Eye (tissue), 1 donor: ENCODE results near the gene PHAF1.
"Not testable (repeated sequence)": the region's sequence is repeated elsewhere in the genome, so short reads cannot be mapped to it uniquely, and the experiment has no call there.

Source experiments
- DNase-seq: peaks from one replicate; pipeline ENCODE4 v3.0.0-alpha.2; 2015

Gene PHAF1

GRCh38 chr16:67105246-67105645 lies 4.5 kb upstream of the PHAF1 start:
- DNase-seq = no peak

GRCh38 chr16:67105881-67106280 lies 3.9 kb upstream of the PHAF1 start:
- DNase-seq = no peak

DNA sequence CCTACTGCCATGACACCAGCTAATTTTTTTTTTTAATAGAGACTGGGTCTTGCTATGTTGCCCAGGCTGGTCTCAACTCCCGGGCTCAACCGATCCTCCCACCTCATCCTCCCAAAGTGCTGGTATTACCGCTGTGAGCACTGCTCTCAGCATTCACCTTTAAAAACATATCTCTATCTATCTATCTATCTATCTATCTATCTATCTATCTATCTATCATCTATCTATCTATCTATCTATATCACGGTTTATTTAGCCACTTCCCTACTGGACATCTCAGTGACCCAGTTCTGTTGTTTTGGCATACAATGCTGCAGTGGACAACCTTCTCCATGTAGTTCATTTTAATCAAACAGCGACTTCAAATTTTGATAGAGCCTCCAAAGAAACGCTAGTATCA lies 1.3 kb upstream of the PHAF1 start:
- DNase-seq = no peak

- no peak for DNase-seq
Observed at GRCh38 chr16:67108931-67109406, 772 bp upstream of the PHAF1 start.

GRCh38 chr16:67111951-67112444 lies 2.3 kb downstream of the PHAF1 start:
- DNase-seq = no peak

DNA sequence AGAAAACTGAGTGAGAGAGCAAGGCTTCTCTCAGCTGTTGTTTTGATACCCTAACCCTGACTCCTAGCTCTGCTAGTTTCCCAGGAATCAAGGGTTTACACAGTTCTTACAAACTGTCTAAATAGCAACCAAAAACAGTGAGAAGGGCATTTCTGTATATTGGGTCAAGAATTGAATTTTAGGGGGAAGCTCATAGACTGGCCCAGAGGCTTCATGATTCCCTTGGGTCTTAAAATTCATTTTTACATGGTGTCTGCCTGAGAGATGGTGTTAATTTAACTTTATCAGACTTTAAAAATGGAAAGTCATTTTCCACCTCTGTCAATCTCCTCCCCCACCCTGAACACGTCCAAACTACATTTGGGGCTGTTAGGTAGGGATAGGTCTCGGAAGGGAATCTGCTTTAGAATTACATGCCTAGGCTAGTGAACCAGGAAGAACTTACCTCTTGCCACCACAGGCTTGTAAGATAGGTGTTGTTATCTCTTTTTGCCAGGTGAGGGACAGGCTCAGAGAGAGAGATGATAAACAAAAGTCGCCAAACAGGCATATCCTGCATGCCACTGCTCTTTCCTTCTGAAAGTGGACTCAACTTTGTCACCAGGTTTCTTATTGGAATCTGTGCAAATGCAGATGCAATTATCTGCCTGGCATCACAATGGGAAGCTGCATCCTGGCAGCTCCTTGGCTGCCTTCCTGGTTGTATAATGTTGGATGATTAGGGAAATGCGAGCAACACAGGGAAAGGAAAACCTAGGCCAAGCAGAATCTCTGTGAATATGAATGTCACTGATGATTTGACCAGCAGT lies 3.1 kb downstream of the PHAF1 start:
- DNase-seq = no peak

DNA sequence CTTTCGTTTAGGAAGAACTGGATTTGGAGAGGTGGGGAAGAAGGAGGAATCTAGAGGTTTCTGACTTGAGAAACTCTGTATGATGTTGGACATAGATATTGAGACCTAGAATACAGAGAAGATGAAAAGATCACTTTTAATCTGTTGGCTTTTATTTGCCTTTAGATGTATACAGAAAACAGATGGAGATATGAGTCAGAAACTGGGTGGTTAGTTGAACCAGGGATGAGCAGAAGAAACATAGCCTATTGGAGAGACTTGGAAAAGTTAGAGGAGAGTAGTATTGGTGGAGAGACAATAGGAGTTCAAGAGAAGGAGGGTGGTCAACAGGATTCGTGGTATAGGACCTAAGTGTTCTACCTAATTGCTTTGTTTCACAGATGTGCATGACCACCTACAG lies 5.1 kb downstream of the PHAF1 start:
- no peak for DNase-seq

GRCh38 chr16:67115639-67116038 lies 5.9 kb downstream of the PHAF1 start:
- DNase-seq = no peak

- DNase-seq = no peak
Observed at GRCh38 chr16:67116388-67117311, 6.9 kb downstream of the PHAF1 start.

DNA sequence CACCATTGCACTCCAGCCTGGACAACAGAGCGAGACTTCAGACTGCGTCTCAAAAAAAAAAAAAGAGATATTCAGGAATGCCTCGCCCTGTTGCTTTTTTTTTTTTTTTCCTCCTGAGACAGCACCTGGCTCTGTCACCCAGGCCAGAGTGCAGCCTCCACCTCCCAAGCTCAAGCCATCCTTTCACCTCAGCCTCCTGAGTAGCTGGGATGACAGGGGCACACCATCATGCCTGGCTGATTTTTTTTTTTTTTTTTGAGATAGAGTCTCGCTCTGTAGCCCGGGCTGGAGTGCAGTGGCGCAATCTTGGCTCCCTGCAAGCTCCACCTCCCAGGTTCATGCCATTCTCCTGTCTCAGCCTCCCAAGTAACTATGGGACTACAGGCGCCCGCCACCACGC lies 8.0 kb downstream of the PHAF1 start:
- no peak for DNase-seq

DNA sequence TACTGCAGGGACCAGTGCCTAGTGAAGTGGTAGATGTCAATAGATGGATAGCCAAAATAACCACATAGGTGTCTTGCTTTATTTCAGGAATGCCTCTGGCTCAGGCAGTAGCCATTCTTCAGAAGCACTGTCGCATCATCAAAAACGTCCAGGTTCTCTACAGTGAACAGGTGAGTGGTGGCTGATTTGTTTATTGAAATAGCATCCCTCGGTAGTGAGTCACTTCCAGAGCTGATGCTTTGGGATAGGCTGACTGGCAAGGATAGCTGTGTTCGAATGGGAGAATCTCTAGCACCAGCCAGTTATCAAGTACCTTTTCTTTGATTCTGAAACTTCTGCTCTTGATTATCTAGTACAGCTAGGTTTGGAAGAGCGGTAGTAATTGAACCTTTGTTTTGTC lies 10.3 kb downstream of the PHAF1 start:
- DNase-seq = no peak

DNA sequence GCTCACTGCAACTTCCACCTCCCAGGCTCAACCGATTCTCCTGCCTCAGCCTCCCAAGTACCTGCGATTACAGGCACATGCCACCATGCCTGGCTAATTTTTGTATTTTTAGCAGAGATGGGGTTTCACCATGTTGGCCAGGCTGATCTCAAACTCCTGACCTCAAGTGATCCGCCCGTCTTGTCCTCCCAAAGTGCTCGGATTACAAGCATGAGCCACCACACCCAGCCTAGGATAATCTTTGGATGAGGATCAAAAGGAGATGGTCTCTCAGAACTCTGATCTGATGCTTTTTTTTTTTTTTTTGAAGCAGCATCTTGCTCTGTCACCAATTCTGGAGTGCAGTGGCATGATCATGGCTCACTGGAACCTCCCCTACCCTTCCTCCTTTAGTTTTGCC lies 13.1 kb downstream of the PHAF1 start:
- DNase-seq = not testable (repeated sequence)

DNA sequence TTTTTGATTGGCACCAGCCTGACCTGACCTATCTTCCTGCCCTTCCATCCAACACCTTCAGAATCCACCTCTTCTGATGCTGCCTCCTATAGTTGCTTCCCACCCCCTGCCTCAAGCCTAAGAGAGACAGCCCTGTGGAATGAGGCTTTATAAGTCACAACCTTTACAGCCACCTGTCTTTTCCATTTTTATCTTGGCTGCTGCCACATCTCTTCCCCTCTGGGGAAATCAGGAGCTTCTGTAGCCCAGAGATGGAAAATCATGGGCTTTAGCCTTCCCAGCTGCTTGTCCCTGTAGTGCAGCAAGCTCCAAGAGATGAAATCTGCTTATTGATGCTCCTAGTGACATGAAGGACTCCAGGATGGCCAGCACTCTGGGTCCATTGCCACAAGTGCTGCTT lies 18.7 kb downstream of the PHAF1 start:
- DNase-seq = no peak

DNA sequence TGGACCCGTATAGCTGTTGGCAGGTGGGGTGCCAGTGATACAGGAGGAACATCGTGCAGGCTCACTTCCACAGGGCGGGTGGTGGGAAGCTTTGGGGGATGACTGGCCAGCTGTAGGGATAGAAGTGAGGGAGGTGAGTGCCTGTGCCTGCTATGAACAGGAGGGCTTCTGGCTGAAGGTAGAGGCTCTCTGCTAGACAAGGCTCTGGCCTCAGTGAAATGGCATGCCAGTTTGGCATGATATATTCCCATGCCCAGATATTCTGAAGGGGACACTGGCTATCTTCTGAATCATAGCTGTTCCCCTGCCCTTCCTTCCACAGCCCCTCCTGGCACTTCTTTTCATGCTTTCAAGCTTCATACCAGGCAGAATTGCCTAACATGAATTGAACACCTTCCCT lies 19.1 kb downstream of the PHAF1 start:
- DNase-seq = no peak

DNA sequence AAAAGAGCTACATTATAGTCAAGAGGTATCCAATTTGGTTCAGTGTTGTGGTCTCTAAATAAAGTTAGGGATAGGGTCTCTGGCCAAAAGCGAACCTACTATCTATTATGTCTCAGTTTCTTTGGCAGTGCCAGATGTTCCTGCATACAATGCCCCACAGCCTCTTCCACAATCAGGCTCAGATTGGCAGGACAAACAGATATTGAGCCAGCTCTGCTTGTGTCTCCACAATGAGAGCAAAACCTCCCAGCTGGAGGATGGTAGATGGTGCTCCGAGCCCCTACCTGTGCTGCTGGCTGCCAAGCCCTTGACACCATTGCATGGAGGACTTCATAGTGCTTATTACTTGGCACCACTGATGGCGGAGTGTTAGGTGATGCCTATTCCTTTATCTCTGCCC lies 19.7 kb downstream of the PHAF1 start:
- DNase-seq = no peak

GRCh38 chr16:67137605-67138004 lies 27.9 kb downstream of the PHAF1 start:
- no peak for DNase-seq

- no peak for DNase-seq
Observed at GRCh38 chr16:67141391-67141790, 31.6 kb downstream of the PHAF1 start.

GRCh38 chr16:67142342-67142741 lies 32.6 kb downstream of the PHAF1 start:
- no peak for DNase-seq

GRCh38 chr16:67144943-67145342 lies 35.2 kb downstream of the PHAF1 start:
- no peak for DNase-seq

GRCh38 chr16:67145746-67146145 lies 36.0 kb downstream of the PHAF1 start:
- DNase-seq = no peak

DNA sequence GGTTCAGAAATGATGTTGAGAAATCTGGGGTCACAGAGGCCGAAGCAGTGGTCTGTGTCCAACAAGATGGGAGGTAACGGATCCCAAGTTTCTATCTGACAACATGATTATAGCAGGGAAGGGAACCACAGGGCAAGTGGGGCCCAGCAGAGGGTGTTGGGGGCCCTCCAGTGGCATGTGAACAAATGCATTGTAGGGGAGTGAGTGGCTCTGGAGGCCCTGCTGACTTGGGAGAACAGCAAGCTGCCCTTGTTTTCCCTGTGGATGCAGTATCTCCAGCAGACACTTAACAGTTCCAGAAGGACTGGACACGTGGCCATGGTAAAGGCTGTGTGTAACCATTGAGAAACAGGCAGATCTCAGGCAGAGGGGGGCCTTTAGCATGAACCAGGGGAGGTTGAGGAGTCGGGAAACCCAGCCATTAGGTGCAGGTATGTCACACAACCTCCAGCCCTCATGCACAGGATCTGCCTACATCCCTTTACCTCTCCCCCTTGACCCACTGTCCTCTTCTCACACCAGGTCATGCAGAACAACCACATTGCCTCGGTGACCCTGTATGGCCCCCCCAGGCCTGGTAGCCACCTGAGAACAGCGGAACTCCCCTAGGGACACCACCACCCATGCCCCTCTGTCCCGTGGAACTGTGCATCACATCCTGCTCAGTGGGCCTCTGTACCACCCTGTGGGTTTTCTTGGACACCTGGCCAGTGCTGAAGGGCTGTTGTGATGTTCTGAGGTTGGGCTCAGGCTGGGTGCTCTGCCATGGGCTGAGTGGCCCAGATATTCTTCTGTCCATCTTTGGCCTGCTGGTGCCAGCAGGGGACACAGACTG lies 37.0 kb downstream of the PHAF1 start:
- no peak for DNase-seq

DNA sequence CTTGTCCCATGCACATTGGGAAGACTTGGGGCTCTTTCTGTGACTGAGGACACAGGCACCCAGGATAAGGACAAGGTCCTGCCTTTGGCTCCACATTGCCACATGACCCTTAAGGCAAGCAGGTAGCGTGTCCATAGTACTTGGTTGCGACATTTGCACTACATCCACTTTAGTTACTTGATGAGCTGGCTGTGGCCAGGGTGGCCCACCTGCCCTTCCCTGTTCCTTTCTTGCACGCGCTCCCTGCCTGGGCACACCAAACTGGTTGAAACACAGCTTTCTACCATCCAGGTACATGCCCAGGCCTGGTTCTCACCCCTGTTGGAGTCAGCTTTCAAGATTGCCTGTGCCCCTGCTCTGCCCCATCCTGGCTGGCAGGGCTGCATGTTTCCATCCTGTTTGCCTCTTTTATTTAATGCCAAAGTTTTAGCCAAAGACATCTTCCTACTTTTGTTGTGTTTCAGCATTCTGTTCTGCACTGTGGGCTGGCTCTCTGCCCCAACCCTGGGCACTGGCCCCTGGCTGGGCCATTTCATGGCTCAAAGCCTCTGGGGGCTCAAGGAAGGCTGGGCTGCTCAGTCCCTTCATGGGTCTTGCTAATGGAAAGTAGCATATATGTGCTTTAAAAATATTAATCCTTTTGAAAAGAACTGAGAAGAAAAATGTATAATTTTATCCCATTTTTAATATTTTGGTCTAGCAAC lies 37.8 kb downstream of the PHAF1 start:
- no peak for DNase-seq
